ENCODE measurements around the gene SYCP2L.

- TF ChIP-seq CTCF (IDR thresholded peaks at IDR 0.05) (no peak), POLR2A (IDR thresholded peaks at IDR 0.05) (no peak)
These were observed 130.2 kb downstream of the SYCP2L start for GRCh38 chr6:11017090-11017489.
